ENCODE data around the gene LVRN.

The LVRN gene

GRCh38 chr5:115961381-115962238, 665 bp upstream of the LVRN start:
- no peak for DNase-seq (ENCODE audit: low read depth)

- no peak for DNase-seq (ENCODE audit: low read depth)
Measured at GRCh38 chr5:115962565-115963402, 509 bp downstream of the LVRN start.

GRCh38 chr5:115963566-115963965, 1.3 kb downstream of the LVRN start:
- DNase-seq (ENCODE audit: low read depth): no peak

GRCh38 chr5:115968770-115969169, 6.5 kb downstream of the LVRN start:
- no peak for DNase-seq (ENCODE audit: low read depth)

GRCh38 chr5:115977096-115977495, 14.8 kb downstream of the LVRN start:
- no peak for DNase-seq (ENCODE audit: low read depth)

GRCh38 chr5:115977988-115978387, 15.7 kb downstream of the LVRN start:
- peak; percentile 61 for DNase-seq (ENCODE audit: low read depth)

- DNase-seq (ENCODE audit: low read depth): peak; percentile 2
Measured at GRCh38 chr5:115978779-115979178, 16.5 kb downstream of the LVRN start.

- peak; percentile 10 for DNase-seq (ENCODE audit: low read depth)
Measured at GRCh38 chr5:115979201-115980041, 17.1 kb downstream of the LVRN start.

- no peak for DNase-seq (ENCODE audit: low read depth)
Measured at GRCh38 chr5:115983519-115983918, 21.2 kb downstream of the LVRN start.

- no peak for DNase-seq (ENCODE audit: low read depth)
Measured at GRCh38 chr5:115985802-115986757, 23.8 kb downstream of the LVRN start.

- no peak for DNase-seq (ENCODE audit: low read depth)
Measured at GRCh38 chr5:115988002-115988401, 25.7 kb downstream of the LVRN start.

GRCh38 chr5:115992848-115993350, 30.6 kb downstream of the LVRN start:
- DNase-seq (ENCODE audit: low read depth): no peak

GRCh38 chr5:115995351-115995750, 33.1 kb downstream of the LVRN start:
- DNase-seq (ENCODE audit: low read depth): no peak

- no peak for DNase-seq (ENCODE audit: low read depth)
Measured at GRCh38 chr5:116002116-116002906, 40.0 kb downstream of the LVRN start.

GRCh38 chr5:116004248-116004647, 42.0 kb downstream of the LVRN start:
- no peak for DNase-seq (ENCODE audit: low read depth)

- DNase-seq (ENCODE audit: low read depth): no peak
Measured at GRCh38 chr5:116009806-116010205, 47.5 kb downstream of the LVRN start.

- no peak for DNase-seq (ENCODE audit: low read depth)
Measured at GRCh38 chr5:116011046-116011445, 48.8 kb downstream of the LVRN start.

- no peak for DNase-seq (ENCODE audit: low read depth)
Measured at GRCh38 chr5:116013207-116013785, 51.0 kb downstream of the LVRN start.

GRCh38 chr5:116013936-116014335, 51.7 kb downstream of the LVRN start:
- DNase-seq (ENCODE audit: low read depth): no peak

- no peak for DNase-seq (ENCODE audit: low read depth)
Measured at GRCh38 chr5:116023619-116024018, 61.3 kb downstream of the LVRN start.
